ENCODE measurements around the gene RAB6A. TPM values are rescaled to one million over a fixed set of nuclear protein-coding genes. Genes with fewer than 3 reads are reported as not detected.
A peak's percentile ranks its signal among the peaks of the same experiment; 100 is the strongest.

Gene RAB6A
- total RNA-seq, 1 experiment from 2014 or later, result 59.7 TPM

GRCh38 chr11:73629907-73630306 is 131.0 kb downstream of the RAB6A start:
- DNase-seq (ENCODE audit: low read depth), result no peak

- peak; percentile 64 for DNase-seq (ENCODE audit: low read depth)
Observed at GRCh38 chr11:73625696-73626318, 135.1 kb downstream of the RAB6A start.

Other genes starting within 250 kb of the RAB6A start
- 17.1 and 20.3 TPM in 2 replicates for gene FAM168A, start 163.0 kb downstream of the RAB6A start, total RNA-seq (2014; rRNA removed; shearing (Covaris generic))
- 0.13 and 0.80 TPM in 2 replicates for gene PLEKHB1, start 114.5 kb downstream of the RAB6A start, total RNA-seq (2014; rRNA removed; shearing (Covaris generic))
- gene MRPL48, start 26.8 kb upstream of the RAB6A start, total RNA-seq (2014; rRNA removed; shearing (Covaris generic)), result 64.8 and 69.1 TPM in 2 replicates
- 170 and 188 TPM in 2 replicates for gene COA4, start 115.8 kb upstream of the RAB6A start, total RNA-seq (2014; rRNA removed; shearing (Covaris generic))
- gene PAAF1, start 115.9 kb upstream of the RAB6A start, total RNA-seq (2014; rRNA removed; shearing (Covaris generic)), result 8.2 and 14.9 TPM in 2 replicates
- gene DNAJB13, start 190.0 kb upstream of the RAB6A start, total RNA-seq (2014; rRNA removed; shearing (Covaris generic)), result 0.07 and 0.13 TPM in 2 replicates
- gene UCP2, start 221.8 kb upstream of the RAB6A start, total RNA-seq (2014; rRNA removed; shearing (Covaris generic)), result not detected in 2 replicates
- gene UCP3, start 248.0 kb upstream of the RAB6A start, total RNA-seq (2014; rRNA removed; shearing (Covaris generic)), result 0.29 and 0.43 TPM in 2 replicates

Data from HT1080 (cell line).